Activated CD4-positive, alpha-beta T cell treated with anti-CD3 and anti-CD28 coated beads for 48 hours (primary cell): ENCODE data around the gene NSMF.
A peak's percentile ranks its signal among the peaks of the same experiment; 100 is the strongest.

Experiments
- DNase-seq: peaks from one replicate; pipeline ENCODE4 v3.0.0-alpha.2; 2020

Gene NSMF

GRCh38 chr9:137456864-137457405, 2.2 kb downstream of the NSMF start:
- no peak for DNase-seq

- no peak for DNase-seq
Observed at GRCh38 chr9:137456061-137456863, 2.9 kb downstream of the NSMF start.

- peak; percentile 3 for DNase-seq
Observed at GRCh38 chr9:137455359-137455991, 3.7 kb downstream of the NSMF start.

GRCh38 chr9:137454597-137455358, 4.4 kb downstream of the NSMF start:
- DNase-seq = no peak

- peak; percentile 61 for DNase-seq
Observed at GRCh38 chr9:137454145-137454596, 5.0 kb downstream of the NSMF start.

GRCh38 chr9:137453643-137454081, 5.5 kb downstream of the NSMF start:
- DNase-seq = peak; percentile 81

- DNase-seq = no peak
Observed at GRCh38 chr9:137452761-137453642, 6.1 kb downstream of the NSMF start.

GRCh38 chr9:137452006-137452760, 7.0 kb downstream of the NSMF start:
- peak; percentile 1 for DNase-seq

- peak; percentile 2 for DNase-seq
Observed at GRCh38 chr9:137451264-137452005, 7.7 kb downstream of the NSMF start.

GRCh38 chr9:137450539-137451222, 8.5 kb downstream of the NSMF start:
- DNase-seq = peak; percentile 2

GRCh38 chr9:137449931-137450538, 9.1 kb downstream of the NSMF start:
- DNase-seq = no peak

GRCh38 chr9:137449081-137449844, 9.9 kb downstream of the NSMF start:
- DNase-seq = no peak

GRCh38 chr9:137448602-137448962, 10.6 kb downstream of the NSMF start:
- no peak for DNase-seq

- no peak for DNase-seq
Observed at GRCh38 chr9:137447722-137448601, 11.2 kb downstream of the NSMF start.

- no peak for DNase-seq
Observed at GRCh38 chr9:137446851-137447471, 12.2 kb downstream of the NSMF start.

- no peak for DNase-seq
Observed at GRCh38 chr9:137445930-137446431, 13.2 kb downstream of the NSMF start.

- peak; percentile 90 for DNase-seq
Observed at GRCh38 chr9:137445275-137445807, 13.8 kb downstream of the NSMF start.
